ENCODE data around the gene SEMA7A. TPM values are rescaled to one million over a fixed set of nuclear protein-coding genes. Genes with fewer than 3 reads are reported as not detected.

Gene SEMA7A
- total RNA-seq, 1 experiment from 2014 or later, result 0.45 TPM

GRCh38 chr15:74389241-74390048, 44.3 kb downstream of the SEMA7A start:
- Histone ChIP-seq H3K27ac (ENCODE audit: low read depth, low read length, poor library complexity, severe bottlenecking) (no peak overlapping the region), H3K36me3 (ENCODE audit: insufficient read depth, low read length, poor library complexity, severe bottlenecking) (no peaks in the 10 kb centered on the region), H3K27me3 (replicated peaks; ENCODE audit: insufficient read depth, low read depth, low read length, poor library complexity) (no peaks in the 10 kb centered on the region), H3K9me3 (ENCODE audit: low read depth, low read length, poor library complexity, severe bottlenecking) (no peaks in the 10 kb centered on the region), H3K4me3 (ENCODE audit: low read depth, low read length, poor library complexity, severe bottlenecking) (no peak overlapping the region), H3K4me1 (ENCODE audit: insufficient read depth, low read length, poor library complexity, severe bottlenecking) (no peaks in the 10 kb centered on the region)
- POLR2A ChIA-PET (ENCODE audit: low non-redundant PET), result no interaction called here
- intact Hi-C loops (cut with micrococcal nuclease; ENCODE audit: unreplicated experiment), result no loop called here
- CTCF ChIA-PET, result no interaction called here
- TF ChIP-seq CTCF (conservative IDR thresholded peaks at IDR 0.05; ENCODE audit: low read depth, low read length) (no peak), EZH2 (IDR thresholded peaks at IDR 0.05; ENCODE audit: borderline replicate concordance, low read depth, low read length, poor library complexity, severe bottlenecking) (no peak)
- no TSS peak for BruUV-seq (replicated peaks)
- no peak for DNase-seq (ENCODE audit: low spot score)

DNA sequence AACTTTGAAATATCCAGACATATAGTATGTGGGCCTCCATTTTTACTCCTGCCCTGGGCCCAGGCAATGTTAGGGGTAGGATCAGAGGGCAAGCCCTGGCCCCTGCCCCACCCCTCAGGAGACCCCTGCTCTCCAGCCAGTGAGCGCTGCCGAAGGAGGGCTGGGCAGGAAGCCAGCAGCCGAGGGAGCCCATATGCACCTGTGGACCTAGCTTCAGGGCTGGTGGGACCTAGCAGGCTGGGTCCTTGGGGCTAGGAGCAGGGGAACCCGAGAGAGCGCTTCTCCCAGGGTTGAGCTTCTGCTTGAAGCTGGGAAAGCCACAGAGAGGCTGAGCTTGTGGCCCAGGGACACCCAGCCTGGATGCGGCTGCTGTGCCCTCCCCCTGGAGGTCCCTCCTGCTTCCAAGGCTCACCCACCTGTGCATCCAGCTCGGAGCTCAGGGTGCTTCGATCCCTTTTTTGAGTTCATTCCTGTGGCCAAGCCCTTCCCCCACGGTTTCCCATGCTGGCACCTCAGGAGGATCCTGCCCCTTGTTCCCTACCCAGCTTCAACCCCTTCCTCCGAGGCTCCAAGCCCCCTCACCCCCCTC, 45.3 kb downstream of the SEMA7A start:
- no peak overlapping the region for H3K27ac ChIP-seq (ENCODE audit: low read depth, low read length, poor library complexity, severe bottlenecking)
- DNase-seq (ENCODE audit: low spot score), result no peak
- intact Hi-C loops (cut with micrococcal nuclease; ENCODE audit: unreplicated experiment), result no loop called here
- BruUV-seq (replicated peaks), result no TSS peak
- TF ChIP-seq CTCF (conservative IDR thresholded peaks at IDR 0.05; ENCODE audit: low read depth, low read length) (no peak), EZH2 (IDR thresholded peaks at IDR 0.05; ENCODE audit: borderline replicate concordance, low read depth, low read length, poor library complexity, severe bottlenecking) (no peak)
- H3K9me3 ChIP-seq (ENCODE audit: low read depth, low read length, poor library complexity, severe bottlenecking), result no peaks in the 10 kb centered on the region
- no peak overlapping the region for H3K4me3 ChIP-seq (ENCODE audit: low read depth, low read length, poor library complexity, severe bottlenecking)
- no peaks in the 10 kb centered on the region for H3K27me3 ChIP-seq (replicated peaks; ENCODE audit: insufficient read depth, low read depth, low read length, poor library complexity)
- ChIA-PET POLR2A (ENCODE audit: low non-redundant PET) (interaction anchor here (0.6 kb wide), 1 partner anchor 152 kb away, joined by 3 read pairs; no protein-coding TSS in a partner anchor), CTCF (interaction anchor here (0.6 kb wide), 1 partner anchor 95 kb away, joined by 5 read pairs; no protein-coding TSS in a partner anchor)
- no peaks in the 10 kb centered on the region for H3K36me3 ChIP-seq (ENCODE audit: insufficient read depth, low read length, poor library complexity, severe bottlenecking)
- H3K4me1 ChIP-seq (ENCODE audit: insufficient read depth, low read length, poor library complexity, severe bottlenecking), result no peaks in the 10 kb centered on the region

DNA sequence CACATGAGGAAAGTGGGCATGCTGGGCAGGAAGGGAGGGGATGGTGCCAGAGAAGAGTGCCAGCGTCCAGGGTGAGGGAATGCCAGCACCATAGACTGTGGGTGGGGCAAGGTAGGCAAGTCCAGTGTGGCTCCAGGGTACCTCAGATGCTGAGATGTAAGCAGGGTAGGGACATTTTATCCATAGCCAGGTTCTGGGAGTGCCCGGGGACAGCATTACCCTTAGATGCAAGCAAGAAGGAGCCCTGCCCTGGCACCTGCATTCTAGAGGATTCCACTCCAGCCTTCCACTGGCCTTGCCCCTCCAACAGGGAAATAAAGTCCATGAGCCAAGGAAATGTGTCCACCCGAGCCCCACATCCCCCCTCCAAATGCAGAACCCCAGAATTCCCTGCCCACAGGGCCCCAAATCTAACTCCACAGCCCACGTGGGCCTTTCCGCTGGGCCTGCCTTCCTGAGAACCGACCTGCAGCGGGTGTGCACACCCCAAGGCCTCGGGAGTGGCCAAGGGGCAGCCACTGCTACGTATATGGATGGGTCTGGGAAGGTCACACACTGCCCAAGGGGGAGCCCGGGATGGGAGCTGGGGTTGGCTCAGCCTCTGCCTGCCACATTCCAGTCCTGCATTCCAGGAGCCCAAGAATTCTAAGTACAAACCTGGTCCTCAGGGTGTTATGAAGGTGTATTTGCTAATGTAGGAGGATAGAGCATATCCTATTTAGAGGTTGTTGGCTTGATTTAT, 46.0 kb downstream of the SEMA7A start:
- Histone ChIP-seq H3K9me3 (ENCODE audit: low read depth, low read length, poor library complexity, severe bottlenecking) (no peaks in the 10 kb centered on the region), H3K4me3 (ENCODE audit: low read depth, low read length, poor library complexity, severe bottlenecking) (no peak overlapping the region), H3K36me3 (ENCODE audit: insufficient read depth, low read length, poor library complexity, severe bottlenecking) (no peaks in the 10 kb centered on the region), H3K4me1 (ENCODE audit: insufficient read depth, low read length, poor library complexity, severe bottlenecking) (no peaks in the 10 kb centered on the region), H3K27ac (ENCODE audit: low read depth, low read length, poor library complexity, severe bottlenecking) (no peak overlapping the region), H3K27me3 (replicated peaks; ENCODE audit: insufficient read depth, low read depth, low read length, poor library complexity) (no peaks in the 10 kb centered on the region)
- TF ChIP-seq EZH2 (IDR thresholded peaks at IDR 0.05; ENCODE audit: borderline replicate concordance, low read depth, low read length, poor library complexity, severe bottlenecking) (no peak), CTCF (conservative IDR thresholded peaks at IDR 0.05; ENCODE audit: low read depth, low read length) (no peak)
- no TSS peak for BruUV-seq (replicated peaks)
- intact Hi-C loops (cut with micrococcal nuclease; ENCODE audit: unreplicated experiment), result no loop called here
- CTCF ChIA-PET, result no interaction called here
- DNase-seq (ENCODE audit: low spot score), result no peak
- POLR2A ChIA-PET (ENCODE audit: low non-redundant PET), result no interaction called here

All from A673 (cell line).